Peyer's patch (tissue), 4 donors: ENCODE results near the gene TRIM56. TPM values are rescaled to one million over a fixed set of nuclear protein-coding genes. Genes with fewer than 3 reads are reported as not detected.
"Not testable (repeated sequence)": the region's sequence is repeated elsewhere in the genome, so short reads cannot be mapped to it uniquely, and the experiment has no call there.

Experiments used
- DNase-seq, 3 donors: peaks; one replicate each; pipeline ENCODE4 v3.0.0-alpha.2; 2017 to 2019
- H3K27ac ChIP-seq, 4 donors: fragments of 200-600 bp; sonication (generic); one replicate each; pipeline ENCODE4 v1.5.1; 2016 to 2019
- H3K27me3 ChIP-seq, 2 donors: fragments of 200-600 bp; sonication (generic); one replicate each; pipeline ENCODE4 v1.5.1; 2019
- H3K36me3 ChIP-seq, 3 donors: fragments of 200-600 bp; sonication (generic); one replicate each; pipeline ENCODE4 v1.5.1; 2016 to 2019
- H3K4me1 ChIP-seq, 4 donors: fragments of 200-600 bp; sonication (generic); one replicate each; pipeline ENCODE4 v1.5.1; 2016 to 2019
- H3K4me3 ChIP-seq, 4 donors: fragments of 200-600 bp; sonication (generic); 1 replicate in 3 of 4; 2 replicates in 1 of 4; pipeline ENCODE4 v1.5.1; 2016 to 2019; ENCODE audit warnings: mild to moderate bottlenecking in 1 of 4
- H3K9me3 ChIP-seq, 4 donors: fragments of 200-600 bp; sonication (generic); one replicate each; pipeline ENCODE4 v1.5.1; 2016 to 2019; ENCODE audit warnings: mild to moderate bottlenecking in 1 of 4
- POLR2A ChIP-seq, 2 donors: fragments of 450-650 bp; IDR thresholded peaks; one replicate each; pipeline ENCODE4 v1.5.1; 2017; ENCODE audit warnings: antibody characterized with exemption in 2 of 2, mild to moderate bottlenecking in 2 of 2, moderate library complexity in 2 of 2
- total RNA-seq, 4 donors: library from RNA; depleted of rRNA; stranded (reverse); fragments of >200 nt; gene quantifications; one replicate each; pipeline ENCODE4 v1.1.0, GENCODE V29; 2016
- TF ChIP-seq, protein P1 (sequence below), 6 experiments: fragments of 450-650 bp in 4 of 6; fragments of 200-600 bp in 2 of 6; sonication (generic) in 1 of 6; IDR thresholded peaks; one replicate each; pipeline ENCODE4 v1.5.1; 2017 to 2019; ENCODE audit warnings: antibody characterized with exemption in 6 of 6, mild to moderate bottlenecking in 3 of 6, moderate library complexity in 1 of 6

Gene TRIM56
- total RNA-seq, 4 donors from 2014 or later = 19.4 to 43.7 (median 38.3) TPM

DNA sequence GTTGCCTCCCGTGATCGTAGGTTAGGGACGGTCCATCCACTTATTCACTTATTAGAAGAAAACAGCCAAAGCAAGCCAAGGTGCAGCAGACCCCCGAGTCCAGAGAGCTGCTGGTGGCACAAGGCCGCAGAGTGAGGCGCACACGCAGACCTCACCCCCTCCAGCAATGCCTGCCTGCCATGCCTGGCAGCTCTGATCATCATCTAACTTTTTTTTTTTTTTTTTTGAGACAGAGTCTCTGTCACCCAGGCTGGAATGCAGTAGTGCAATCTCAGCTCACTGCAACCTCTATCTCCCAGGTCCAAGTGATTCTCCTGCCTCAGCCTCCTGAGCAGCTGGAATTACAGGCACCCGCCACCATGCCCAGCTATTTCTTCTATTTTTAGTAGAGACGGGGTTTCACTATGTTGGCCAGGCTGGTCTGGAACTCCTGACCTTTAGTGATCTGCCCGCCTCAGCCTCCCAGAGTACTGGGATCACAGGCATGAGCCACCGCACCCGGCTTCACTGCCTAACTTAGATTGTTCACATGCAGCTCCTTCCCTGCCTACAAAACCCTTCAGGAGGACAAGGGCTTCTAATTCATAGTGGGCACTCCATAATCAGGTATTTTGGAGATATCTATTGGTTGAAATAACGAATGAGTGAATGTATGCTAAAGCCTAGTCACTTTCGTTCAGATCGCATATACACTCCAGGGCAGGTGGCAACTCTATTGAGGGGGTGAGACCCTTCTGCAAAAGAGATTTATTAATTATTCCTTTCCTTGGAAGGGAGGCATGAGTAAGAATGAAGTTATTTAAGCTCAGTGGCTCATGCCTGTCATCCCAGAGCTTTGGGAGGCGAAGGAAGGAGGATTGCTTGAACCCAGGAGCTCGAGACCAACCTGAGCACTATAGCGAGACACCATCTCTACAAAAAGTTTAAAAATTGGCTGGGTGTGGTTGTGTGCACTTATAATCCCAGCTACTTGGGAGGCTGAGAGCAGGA, 15.9 kb downstream of the TRIM56 start:
- Histone ChIP-seq H3K27ac (peak overlapping the region in 3 of 4 donors; percentile 26 to 68 (median 40)), H3K27me3 (no peaks in the 10 kb centered on the region), H3K9me3 (no peaks in the 10 kb centered on the region), H3K4me3 (no peak overlapping the region), H3K36me3 (no peaks in the 10 kb centered on the region), H3K4me1 (peaks cover 0 to 28% (median 0%) of the 10 kb centered on the region in 4 donors)
- DNase-seq = no peak
- no peak for TF ChIP-seq POLR2A (IDR thresholded peaks at IDR 0.05)
- TF ChIP-seq, protein P1, sequence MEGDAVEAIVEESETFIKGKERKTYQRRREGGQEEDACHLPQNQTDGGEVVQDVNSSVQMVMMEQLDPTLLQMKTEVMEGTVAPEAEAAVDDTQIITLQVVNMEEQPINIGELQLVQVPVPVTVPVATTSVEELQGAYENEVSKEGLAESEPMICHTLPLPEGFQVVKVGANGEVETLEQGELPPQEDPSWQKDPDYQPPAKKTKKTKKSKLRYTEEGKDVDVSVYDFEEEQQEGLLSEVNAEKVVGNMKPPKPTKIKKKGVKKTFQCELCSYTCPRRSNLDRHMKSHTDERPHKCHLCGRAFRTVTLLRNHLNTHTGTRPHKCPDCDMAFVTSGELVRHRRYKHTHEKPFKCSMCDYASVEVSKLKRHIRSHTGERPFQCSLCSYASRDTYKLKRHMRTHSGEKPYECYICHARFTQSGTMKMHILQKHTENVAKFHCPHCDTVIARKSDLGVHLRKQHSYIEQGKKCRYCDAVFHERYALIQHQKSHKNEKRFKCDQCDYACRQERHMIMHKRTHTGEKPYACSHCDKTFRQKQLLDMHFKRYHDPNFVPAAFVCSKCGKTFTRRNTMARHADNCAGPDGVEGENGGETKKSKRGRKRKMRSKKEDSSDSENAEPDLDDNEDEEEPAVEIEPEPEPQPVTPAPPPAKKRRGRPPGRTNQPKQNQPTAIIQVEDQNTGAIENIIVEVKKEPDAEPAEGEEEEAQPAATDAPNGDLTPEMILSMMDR (IDR thresholded peaks at IDR 0.05) = no peak

DNA sequence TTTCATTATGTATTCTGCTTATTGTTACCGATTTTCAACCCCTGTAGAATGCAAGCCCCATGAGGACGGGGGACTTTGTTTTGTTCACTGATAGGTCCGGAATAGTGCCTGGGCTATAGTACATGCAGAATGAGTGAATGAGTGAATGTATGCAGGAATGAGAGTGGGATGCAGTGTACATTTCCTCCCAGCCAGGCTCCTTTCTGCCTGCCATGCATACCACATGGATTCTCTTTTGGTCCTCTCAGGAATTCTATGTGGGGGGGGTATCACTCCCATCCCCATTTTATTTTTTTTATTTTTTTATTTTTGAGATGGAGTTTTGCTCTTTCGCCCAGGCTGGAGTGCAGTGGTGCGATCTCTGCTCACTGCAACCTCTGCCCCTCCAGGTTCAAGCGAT, 16.7 kb downstream of the TRIM56 start:
- Histone ChIP-seq H3K4me1 (peaks cover 0 to 21% (median 0%) of the 10 kb centered on the region in 4 donors), H3K36me3 (no peaks in the 10 kb centered on the region), H3K9me3 (no peaks in the 10 kb centered on the region), H3K27me3 (no peaks in the 10 kb centered on the region), H3K27ac (no peak overlapping the region), H3K4me3 (no peak overlapping the region)
- no peak for TF ChIP-seq POLR2A (IDR thresholded peaks at IDR 0.05)
- TF ChIP-seq, protein P1 (IDR thresholded peaks at IDR 0.05) = no peak
- no peak for DNase-seq

DNA sequence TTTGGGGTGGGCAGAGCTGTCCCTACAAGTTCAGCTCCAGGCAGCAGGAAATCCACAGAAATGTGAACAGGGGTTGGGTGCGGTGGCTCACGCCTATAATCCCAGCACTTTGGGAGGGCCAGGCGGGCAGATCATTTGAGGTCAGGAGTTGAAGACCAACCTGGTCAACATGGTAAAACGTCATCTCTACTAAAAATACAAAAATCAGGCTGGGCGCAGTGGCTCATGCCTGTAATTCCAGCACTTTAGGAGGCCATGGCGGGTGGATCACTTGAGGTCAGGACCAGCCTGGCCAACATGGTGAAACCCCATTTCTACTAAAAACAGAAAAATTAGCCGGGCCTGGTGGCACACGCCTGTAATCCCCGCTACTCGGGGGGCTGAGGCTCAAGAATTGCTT, 18.4 kb downstream of the TRIM56 start:
- H3K36me3 ChIP-seq, DNase-seq, H3K9me3 ChIP-seq, H3K4me3 ChIP-seq, H3K27me3 ChIP-seq: not testable (repeated sequence)
- Histone ChIP-seq H3K4me1 (peaks cover 0 to 15% (median 0%) of the 10 kb centered on the region in 4 donors), H3K27ac (peak overlapping the region in 1 of 4 donors; percentile 43)

DNA sequence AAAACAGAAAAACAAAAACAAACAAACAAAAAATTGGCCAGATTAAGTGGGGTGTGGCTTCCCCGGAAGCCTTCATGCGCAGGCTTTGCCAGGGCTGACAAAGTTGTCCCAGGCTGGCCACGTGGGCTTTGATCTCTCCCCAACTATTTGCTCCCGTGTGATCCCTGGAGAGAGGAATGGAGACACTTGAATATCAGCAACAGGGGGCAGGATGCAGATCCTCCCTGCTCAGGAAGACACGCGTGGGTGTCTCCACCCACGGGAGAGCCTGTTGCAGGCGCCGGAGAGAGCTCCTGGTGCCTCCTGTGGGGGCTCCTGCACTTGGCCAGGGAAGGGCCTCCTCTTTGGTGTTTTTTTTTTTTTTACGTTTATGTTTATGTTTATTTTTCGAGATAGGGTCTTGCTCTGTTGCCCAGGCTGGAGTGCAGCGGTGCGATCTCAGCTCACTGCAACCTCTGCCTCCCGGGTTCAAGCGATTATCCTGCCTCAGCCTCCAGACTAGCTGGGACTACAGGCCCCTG, 19.0 kb downstream of the TRIM56 start:
- H3K36me3 ChIP-seq = no peaks in the 10 kb centered on the region
- no peak overlapping the region for H3K27ac ChIP-seq
- no peak for DNase-seq
- H3K4me1 ChIP-seq = peaks cover 0 to 14% (median 0%) of the 10 kb centered on the region in 4 donors
- H3K4me3 ChIP-seq = no peak overlapping the region
- no peaks in the 10 kb centered on the region for H3K27me3 ChIP-seq
- H3K9me3 ChIP-seq = no peaks in the 10 kb centered on the region
- TF ChIP-seq POLR2A (IDR thresholded peaks at IDR 0.05) = no peak
- TF ChIP-seq, protein P1 (IDR thresholded peaks at IDR 0.05) = no peak

DNA sequence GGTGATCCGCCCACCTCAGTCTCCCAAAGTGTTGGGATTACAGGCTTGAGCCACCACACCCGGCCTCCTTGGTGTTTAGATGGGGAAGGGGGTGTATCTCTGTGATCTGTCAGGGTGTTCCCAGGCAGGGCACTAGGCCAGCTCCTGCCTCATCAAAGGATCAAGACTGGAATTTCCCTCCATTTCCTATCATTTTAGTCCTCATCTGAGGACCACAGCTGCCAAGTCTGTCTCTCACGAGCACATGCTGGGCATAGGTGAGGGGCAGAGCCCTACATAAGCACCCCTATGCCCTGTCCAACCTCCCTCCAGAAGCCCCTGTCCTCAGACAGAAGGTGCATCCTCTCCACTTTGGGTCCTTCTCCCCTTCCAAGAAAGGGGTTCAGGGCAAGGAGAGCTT, 19.5 kb downstream of the TRIM56 start:
- H3K27me3 ChIP-seq = no peaks in the 10 kb centered on the region
- DNase-seq = no peak
- H3K36me3 ChIP-seq = no peaks in the 10 kb centered on the region
- no peak overlapping the region for H3K27ac ChIP-seq
- peaks cover 0 to 9% (median 0%) of the 10 kb centered on the region in 4 donors for H3K4me1 ChIP-seq
- TF ChIP-seq, protein P1 (IDR thresholded peaks at IDR 0.05) = no peak
- no peak for TF ChIP-seq POLR2A (IDR thresholded peaks at IDR 0.05)
- H3K4me3 ChIP-seq = no peak overlapping the region
- H3K9me3 ChIP-seq = no peaks in the 10 kb centered on the region

DNA sequence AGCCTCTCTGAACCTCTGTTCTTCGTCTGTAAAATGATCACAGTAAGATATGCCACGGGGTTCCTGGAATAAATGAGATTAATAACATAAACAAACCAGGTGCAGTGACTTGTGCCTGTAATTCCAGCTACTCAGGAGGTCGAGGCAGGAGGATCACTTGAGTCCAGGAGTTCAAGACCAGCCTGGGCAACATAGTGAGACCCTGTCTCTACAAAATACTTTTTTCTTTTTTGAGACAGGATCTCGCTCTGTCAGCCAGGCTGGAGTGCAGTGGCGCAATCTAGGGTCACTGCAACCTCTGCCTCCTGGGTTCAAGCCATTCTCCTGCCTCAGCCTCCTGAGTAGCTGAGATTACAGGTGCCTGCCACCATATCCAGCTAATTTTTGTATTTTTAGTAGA, 20.0 kb downstream of the TRIM56 start:
- H3K4me3 ChIP-seq, H3K27me3 ChIP-seq, H3K9me3 ChIP-seq, H3K4me1 ChIP-seq, H3K36me3 ChIP-seq, H3K27ac ChIP-seq, DNase-seq: not testable (repeated sequence)
